Vagina (tissue), 2 donors: Measurements from ENCODE around the gene ANO7.

Experiments
- CTCF ChIP-seq, 3 experiments: fragments of 450-650 bp in 2 of 3; fragments of 200-600 bp in 1 of 3; sonication (generic) in 1 of 3; IDR thresholded peaks; one replicate each; pipeline ENCODE4 v1.5.1; 2017 to 2019; ENCODE audit warnings: antibody characterized with exemption in 3 of 3, mild to moderate bottlenecking in 2 of 3, moderate library complexity in 2 of 3
- POLR2A ChIP-seq, 2 donors: fragments of 450-650 bp; IDR thresholded peaks; one replicate each; pipeline ENCODE4 v1.6.1; 2017; ENCODE audit warnings: antibody characterized with exemption in 2 of 2, mild to moderate bottlenecking in 2 of 2, moderate library complexity in 2 of 2

GRCh38 chr2:241256168-241256545 lies 67.7 kb downstream of the ANO7 start:
- TF ChIP-seq CTCF (IDR thresholded peaks at IDR 0.05): no peak
- TF ChIP-seq POLR2A (IDR thresholded peaks at IDR 0.05): no peak
